Retinal pigment epithelial cell (primary cell): Measurements from ENCODE around the gene LTN1.

Experiments
- DNase-seq: peaks from one replicate; pipeline ENCODE4 v3.0.0-alpha.2; 2010; ENCODE audit warnings: low read depth
- H3K4me3 ChIP-seq: 2 replicates; pipeline ENCODE4 v1.5.1; 2011; ENCODE audit warnings: mild to moderate bottlenecking, low read length, control low read depth, moderate library complexity
- TF ChIP-seq, protein P1 (sequence below): conservative IDR thresholded peaks from 2 replicates; pipeline ENCODE4 v1.5.1; 2011; ENCODE audit warnings: low read depth, low read length, control low read depth, inconsistent platforms

The LTN1 gene

DNA sequence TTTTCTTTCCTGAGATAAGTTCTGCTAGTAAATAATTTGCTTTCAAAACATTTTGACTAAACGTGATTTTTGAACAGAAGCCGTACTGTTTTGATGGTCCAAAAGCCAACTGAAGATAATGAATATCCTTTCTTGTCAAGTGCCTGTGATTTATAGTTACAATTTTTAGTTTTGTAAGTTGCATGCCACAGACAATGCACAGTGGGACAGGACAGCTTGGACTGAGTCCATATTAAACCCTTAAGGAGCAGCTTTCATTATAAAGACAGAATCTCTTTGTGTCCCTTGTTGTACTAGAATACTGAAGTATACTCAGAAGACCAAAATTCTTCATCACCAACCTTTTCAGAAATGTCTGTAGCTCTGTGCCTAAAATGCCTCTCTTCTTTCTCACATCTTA is 92.2 kb downstream of the LTN1 start:
- TF ChIP-seq, protein P1, sequence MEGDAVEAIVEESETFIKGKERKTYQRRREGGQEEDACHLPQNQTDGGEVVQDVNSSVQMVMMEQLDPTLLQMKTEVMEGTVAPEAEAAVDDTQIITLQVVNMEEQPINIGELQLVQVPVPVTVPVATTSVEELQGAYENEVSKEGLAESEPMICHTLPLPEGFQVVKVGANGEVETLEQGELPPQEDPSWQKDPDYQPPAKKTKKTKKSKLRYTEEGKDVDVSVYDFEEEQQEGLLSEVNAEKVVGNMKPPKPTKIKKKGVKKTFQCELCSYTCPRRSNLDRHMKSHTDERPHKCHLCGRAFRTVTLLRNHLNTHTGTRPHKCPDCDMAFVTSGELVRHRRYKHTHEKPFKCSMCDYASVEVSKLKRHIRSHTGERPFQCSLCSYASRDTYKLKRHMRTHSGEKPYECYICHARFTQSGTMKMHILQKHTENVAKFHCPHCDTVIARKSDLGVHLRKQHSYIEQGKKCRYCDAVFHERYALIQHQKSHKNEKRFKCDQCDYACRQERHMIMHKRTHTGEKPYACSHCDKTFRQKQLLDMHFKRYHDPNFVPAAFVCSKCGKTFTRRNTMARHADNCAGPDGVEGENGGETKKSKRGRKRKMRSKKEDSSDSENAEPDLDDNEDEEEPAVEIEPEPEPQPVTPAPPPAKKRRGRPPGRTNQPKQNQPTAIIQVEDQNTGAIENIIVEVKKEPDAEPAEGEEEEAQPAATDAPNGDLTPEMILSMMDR: no peak
- no peak for DNase-seq
- no peak overlapping the region for H3K4me3 ChIP-seq

DNA sequence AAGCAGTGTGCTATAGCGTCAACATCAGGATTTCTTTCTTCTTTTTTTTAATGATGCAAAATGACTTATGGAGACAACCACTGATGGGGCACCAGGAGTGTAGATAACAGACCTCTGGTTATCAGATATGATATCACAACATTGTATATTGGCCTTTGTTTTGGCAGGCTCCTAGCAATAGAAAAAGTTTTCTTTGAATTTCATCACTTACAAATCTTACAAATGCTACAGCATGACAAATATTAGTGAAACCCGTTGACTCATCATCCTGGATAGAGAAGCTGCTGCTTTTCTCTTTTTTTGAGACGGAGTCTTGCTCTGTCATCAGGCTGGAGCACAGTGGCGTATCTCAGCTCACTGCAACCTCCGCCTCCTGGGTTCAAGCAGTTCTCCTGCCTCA is 92.9 kb downstream of the LTN1 start:
- DNase-seq: no peak
- TF ChIP-seq, protein P1: no peak
- no peak overlapping the region for H3K4me3 ChIP-seq

DNA sequence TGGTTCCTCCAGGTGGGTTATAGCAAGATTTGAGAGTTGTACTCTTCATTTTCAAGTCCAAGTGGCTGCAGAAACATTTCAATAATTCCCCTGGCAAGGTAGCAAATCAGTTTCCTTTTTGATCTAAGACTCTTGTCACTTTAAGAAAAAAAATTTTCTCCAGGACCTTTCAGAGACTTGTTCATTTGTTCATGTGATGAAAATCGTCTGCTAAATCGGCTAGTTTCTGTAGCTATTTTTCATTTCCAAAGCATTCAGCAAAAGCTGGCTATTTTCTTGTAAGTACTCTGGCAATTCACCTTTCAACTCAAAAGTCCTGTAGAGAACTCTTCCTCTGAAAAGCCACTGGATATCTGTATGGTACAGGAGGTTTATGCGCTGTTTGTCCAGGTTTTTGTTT is 93.5 kb downstream of the LTN1 start:
- TF ChIP-seq, protein P1: no peak
- no peak for DNase-seq

DNA sequence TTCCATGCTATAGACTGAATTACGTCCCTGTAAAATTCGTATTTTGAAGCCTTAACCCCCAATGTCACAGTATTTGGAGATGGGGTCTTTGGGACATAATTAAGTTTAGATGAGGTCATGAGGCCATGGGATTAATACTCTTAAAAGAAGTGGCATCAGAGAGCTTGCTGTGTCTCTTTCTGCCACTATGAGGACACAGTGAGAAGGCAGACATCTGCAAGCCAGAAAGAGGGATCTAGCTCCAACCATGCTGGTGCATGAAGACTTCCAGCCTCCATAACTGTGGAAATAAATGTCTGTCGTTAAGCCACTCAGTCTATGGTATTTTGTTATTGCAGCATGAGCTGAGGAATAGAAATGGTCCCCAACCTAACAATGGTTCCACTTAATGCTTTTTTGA is 99.0 kb downstream of the LTN1 start:
- TF ChIP-seq, protein P1: no peak
- H3K4me3 ChIP-seq: no peak overlapping the region
- no peak for DNase-seq

More for the DNA sequence above, 93.5 kb downstream of the LTN1 start:
- no peak overlapping the region for H3K4me3 ChIP-seq

DNA sequence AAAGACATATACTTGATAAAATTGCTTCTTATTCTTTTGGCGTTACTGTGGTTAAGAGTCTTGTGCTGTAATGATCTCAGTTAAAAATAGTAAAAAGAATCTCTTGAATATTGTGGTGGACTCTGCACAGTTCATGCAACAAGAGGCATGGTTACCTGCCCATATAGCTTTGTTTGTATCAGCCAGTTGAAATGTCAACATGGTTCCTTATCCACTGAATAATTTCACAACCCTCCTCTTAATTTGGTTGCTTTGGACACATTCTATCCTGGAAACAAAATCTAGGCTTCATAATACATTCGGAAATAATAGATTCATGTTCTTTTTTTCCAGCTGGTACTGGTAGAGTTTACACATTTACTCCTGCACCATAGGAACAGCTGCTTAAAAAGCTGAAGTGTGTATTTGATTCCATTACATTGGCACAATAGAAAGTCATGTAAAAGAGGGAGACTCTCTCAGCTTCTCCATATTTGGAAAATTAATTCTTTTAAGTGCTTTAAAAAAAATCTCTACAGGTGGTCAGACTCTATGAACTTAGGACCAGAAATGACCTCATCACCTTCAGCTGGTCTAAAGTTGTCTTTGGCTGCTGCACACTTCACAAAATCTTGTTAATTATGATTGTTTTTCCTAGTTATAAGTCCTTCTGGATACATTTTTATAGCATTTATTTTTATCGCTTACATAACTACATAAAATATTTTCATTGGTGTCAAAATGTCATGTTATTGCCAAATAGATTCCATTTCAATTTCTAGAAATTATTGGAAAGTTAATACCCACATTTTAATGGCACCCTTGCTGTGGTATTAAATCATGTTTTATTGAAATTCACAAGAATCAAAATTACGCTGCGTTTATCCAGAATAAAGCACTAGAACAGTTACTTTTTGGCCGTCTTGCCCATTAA is 100.2 kb downstream of the LTN1 start:
- no peak overlapping the region for H3K4me3 ChIP-seq
- DNase-seq: no peak
- TF ChIP-seq, protein P1: no peak

DNA sequence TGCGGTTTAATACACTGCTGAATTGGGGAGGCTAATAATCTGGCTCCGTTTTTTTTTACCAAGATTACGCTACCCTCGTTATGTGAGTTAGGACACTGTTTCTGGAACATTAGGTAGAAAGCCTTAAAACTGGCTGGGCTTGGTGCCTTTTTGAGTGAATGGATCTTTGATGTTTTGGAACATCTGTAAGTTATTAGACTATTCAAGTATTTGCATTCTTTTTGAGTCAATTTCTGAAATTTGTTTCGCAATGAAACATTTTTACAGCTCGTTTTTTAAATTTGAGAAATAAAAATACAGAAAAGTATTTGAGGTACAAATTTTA is 106.9 kb downstream of the LTN1 start:
- DNase-seq: no peak
- TF ChIP-seq, protein P1: no peak
- no peak overlapping the region for H3K4me3 ChIP-seq
